AG09309 (cell line): ENCODE data around the gene TAF4B.

ENCODE experiments used
- DNase-seq: peaks from one replicate; pipeline ENCODE4 v3.0.0-alpha.2; 2010; ENCODE audit warnings: low read depth
- H3K4me3 ChIP-seq: 2 replicates; pipeline ENCODE4 v1.5.1; 2011; ENCODE audit warnings: mild to moderate bottlenecking, low read depth, low read length, moderate library complexity; ENCODE audit not compliant: control insufficient read depth
- TF ChIP-seq, protein P1 (sequence below): IDR thresholded peaks from 2 replicates; pipeline ENCODE4 v1.5.1; 2011; ENCODE audit warnings: mild to moderate bottlenecking, low read depth, low read length, inconsistent platforms; ENCODE audit not compliant: insufficient read depth, control insufficient read depth; ENCODE audit errors: missing control alignments

Gene TAF4B

DNA sequence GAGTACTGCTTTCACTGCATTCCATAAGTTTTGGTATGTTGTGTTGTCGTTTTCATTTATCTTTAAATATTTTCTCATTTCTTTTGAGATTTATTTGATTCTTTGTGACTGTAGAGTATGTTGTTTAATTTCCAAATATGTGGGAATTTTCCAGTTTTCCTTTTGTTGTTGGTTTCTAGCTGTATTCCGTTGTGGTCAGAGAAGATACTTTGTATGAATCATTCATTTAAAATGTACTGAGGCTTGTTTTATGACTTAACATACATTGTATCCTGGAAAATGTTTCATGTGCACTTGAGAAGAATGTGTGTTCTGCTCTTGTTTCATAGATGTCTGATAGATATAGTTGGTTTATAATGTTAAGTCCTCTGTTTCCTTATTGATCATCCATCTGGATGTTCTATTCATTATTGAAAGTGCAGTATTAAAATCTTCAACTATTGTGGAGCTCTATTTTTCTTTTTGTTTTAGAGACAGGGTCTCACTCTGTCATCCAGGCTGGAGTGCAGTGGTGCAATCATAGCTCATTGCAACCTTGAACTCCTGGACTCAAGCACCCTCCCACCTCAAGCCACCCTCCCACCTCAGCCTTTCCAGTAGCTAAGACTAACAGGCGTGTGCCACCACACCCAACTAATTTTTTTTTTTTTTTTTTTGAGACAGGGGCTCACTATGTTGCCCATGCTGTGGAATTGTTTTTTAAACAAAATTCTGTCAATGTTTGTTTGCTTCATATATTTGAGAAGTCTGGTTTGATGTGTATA, 96.8 kb downstream of the TAF4B start:
- TF ChIP-seq, protein P1, sequence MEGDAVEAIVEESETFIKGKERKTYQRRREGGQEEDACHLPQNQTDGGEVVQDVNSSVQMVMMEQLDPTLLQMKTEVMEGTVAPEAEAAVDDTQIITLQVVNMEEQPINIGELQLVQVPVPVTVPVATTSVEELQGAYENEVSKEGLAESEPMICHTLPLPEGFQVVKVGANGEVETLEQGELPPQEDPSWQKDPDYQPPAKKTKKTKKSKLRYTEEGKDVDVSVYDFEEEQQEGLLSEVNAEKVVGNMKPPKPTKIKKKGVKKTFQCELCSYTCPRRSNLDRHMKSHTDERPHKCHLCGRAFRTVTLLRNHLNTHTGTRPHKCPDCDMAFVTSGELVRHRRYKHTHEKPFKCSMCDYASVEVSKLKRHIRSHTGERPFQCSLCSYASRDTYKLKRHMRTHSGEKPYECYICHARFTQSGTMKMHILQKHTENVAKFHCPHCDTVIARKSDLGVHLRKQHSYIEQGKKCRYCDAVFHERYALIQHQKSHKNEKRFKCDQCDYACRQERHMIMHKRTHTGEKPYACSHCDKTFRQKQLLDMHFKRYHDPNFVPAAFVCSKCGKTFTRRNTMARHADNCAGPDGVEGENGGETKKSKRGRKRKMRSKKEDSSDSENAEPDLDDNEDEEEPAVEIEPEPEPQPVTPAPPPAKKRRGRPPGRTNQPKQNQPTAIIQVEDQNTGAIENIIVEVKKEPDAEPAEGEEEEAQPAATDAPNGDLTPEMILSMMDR: no peak
- H3K4me3 ChIP-seq: no peak overlapping the region
- no peak for DNase-seq

DNA sequence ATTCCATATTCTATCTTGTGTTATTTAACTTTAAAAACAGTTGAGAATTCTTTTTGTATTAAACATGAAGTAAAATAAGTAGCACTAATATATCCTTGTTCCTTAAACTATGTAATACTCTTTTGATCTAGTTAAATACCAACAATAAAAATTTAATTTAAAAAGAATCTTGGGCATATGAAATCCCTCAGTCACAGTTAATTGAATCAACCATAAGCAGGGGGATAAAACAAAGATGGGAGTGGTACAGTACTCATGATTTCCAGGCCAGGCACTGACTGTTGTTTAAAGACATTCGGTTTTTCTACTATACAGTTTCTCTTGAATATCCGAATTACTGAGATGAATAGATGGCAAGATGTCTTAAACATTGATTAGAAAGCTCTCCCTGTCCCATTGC, 99.5 kb downstream of the TAF4B start:
- no peak for DNase-seq
- H3K4me3 ChIP-seq: no peak overlapping the region
- TF ChIP-seq, protein P1: no peak

DNA sequence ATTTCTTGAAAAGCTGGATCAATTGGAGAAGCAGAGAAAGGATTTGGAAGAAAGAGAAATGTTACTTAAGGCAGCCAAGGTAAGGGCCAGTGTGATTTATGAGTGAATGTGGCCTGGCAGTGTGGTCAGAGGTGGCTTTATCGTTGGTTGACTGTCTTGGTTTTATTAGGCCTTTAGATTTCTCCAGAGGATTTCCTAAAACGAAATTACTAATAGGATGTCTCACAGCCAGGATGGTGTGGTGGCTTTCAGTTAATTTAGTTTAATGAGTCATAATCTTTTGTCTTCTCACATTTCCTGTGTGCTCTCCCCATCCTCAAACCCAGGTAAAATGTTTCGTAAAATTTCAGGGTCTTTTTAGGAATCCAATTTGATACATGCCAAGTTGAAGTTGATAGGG, 100.8 kb downstream of the TAF4B start:
- H3K4me3 ChIP-seq: no peak overlapping the region
- TF ChIP-seq, protein P1: no peak
- no peak for DNase-seq

DNA sequence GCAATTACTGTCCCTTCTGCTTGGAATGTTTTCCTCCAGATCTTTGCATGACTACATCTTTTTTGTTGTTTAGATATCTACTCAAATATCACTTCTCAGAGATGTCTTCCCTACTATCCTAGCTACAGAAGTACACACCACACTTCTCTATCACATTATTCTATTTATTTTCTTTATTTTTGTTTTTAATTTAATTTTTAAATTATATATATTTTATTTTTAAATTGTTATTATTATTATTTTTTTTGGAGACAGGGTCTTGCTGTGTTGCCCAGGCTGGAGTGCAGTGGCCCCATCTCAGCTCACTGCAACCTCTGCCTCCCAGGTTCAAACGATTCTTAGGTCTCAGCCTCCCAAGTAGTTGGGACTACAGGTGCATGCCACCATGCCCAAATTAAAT, 106.7 kb downstream of the TAF4B start:
- DNase-seq: no peak
- TF ChIP-seq, protein P1: no peak
- no peak overlapping the region for H3K4me3 ChIP-seq

DNA sequence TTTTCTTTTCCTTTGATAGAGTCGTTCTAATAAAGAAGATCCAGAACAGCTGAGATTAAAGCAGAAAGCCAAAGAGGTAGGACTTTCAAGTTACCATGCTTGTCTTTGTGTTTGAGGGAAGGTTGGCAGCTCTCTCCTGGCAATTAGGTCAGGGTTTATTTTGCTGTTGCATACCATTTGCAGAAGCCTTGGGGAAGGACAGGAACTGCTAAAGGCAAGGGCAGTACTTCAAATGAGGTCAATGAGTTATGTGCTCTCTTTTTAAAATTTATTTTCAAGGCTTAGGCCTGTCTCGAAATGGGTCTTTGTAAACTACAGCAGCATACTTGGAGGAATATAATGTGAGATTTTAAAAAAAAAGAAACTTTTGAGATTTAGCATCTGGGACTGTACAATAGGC, 108.9 kb downstream of the TAF4B start:
- TF ChIP-seq, protein P1: no peak
- no peak for DNase-seq
- no peak overlapping the region for H3K4me3 ChIP-seq

DNA sequence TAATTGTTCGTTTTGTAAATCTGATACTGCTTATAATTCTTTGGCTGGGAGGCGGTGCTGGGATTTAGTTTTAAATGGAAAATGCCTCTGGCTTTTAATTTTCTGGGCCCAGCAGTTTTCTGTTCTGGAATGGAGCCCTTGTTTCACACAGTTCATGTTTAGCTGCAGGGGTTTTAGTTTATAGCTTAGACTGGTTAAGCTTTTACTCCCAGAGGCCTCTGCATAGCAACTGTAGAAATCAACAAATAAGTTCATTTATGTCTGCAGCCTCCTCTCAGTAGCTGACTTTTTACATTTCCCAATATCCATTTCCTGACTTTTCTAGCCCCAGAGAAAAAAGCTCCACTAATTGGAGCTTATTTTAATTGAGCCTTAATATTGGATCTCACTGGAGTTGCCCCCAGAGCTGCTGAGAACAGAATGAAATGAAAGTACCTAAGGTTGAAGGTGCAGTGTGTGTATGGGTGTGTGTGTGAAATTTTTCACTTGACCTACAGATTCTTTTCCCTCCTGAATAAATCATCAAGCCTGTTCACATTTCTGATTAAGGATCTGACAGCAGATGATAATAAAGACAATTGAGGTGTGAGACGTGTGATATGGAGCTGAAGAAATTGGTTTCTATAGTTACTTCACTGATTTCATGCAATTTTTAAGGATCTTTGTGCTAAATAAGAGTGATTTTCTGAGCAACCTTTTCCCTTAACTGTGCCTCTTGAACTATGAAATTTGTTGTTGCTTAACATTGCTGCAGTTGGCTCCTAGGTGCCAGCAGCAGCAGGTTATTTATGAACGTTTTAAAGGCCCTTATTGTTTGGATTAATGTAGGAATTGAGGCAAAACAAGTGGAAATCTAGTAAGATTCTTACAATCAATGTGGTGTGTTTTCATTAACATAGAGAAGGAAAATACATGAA, 109.6 kb downstream of the TAF4B start:
- TF ChIP-seq, protein P1: no peak
- peak; percentile 23 for DNase-seq
- no peak overlapping the region for H3K4me3 ChIP-seq
